HepG2 (cell line): ENCODE results near the gene PREX1. TPM values are rescaled to one million over a fixed set of nuclear protein-coding genes. Genes with fewer than 3 reads are reported as not detected.

ENCODE experiments used
- ATAC-seq: fragments of 200-7000 bp; cut with Tn5 transposase; 3 replicates; pipeline ENCODE4 v1.9.1; 2020; ENCODE audit warnings: mild to moderate bottlenecking, moderate library complexity
- BruUV-seq: library from RNA; stranded (reverse); fragments of 400-500 nt; replicated peaks from 2 replicates; lab custom pipeline; 2021; lab: Mats Ljungman, UMichigan
- CTCF ChIA-PET: fragments of 300-600 bp; formaldehyde crosslinking; extraction: SDS; loops from one replicate; lab custom pipeline; 2021; ENCODE audit warnings: low total read pairs, inconsistent platforms, low intra/inter-chr PET ratio; lab: Yijun Ruan, JAX
- POLR2A ChIA-PET: fragments of 350-600 bp; sonication (Branson Sonifier 250); formaldehyde crosslinking; loops from one replicate; lab custom pipeline; 2020; ENCODE audit warnings: antibody characterized with exemption, inconsistent platforms; lab: Yijun Ruan, JAX
- DNase-seq: peaks from one replicate; pipeline ENCODE4 v3.0.0-alpha.2; 2015; ENCODE audit warnings: low spot score
- FAIRE-seq: peaks from 3 replicates; lab custom pipeline; 2011; peaks lifted over from hg19 to GRCh38; lab: Jason Lieb, UNC
- H2AFZ ChIP-seq: one replicate; pipeline ENCODE4 v1.6.1; 2011; ENCODE audit warnings: low read length, inconsistent platforms
- H3K27ac ChIP-seq: fragments of 300-600 bp; 3 replicates; pipeline ENCODE4 v1.8.0; 2011; ENCODE audit warnings: mixed run types, mild to moderate bottlenecking, mixed read lengths, low read length, inconsistent platforms; ENCODE audit not compliant: insufficient read depth; ENCODE audit errors: extremely low read length
- H3K27me3 ChIP-seq, 2 experiments: fragments of 200-600 bp in 1 of 2; 2 replicates in 1 of 2; 3 replicates in 1 of 2; pipeline versions ENCODE4 v1.6.0 to v1.8.0; 2011; ENCODE audit warnings: low read length in 2 of 2, mild to moderate bottlenecking in 2 of 2, moderate library complexity in 2 of 2, inconsistent platforms in 1 of 2; ENCODE audit not compliant: insufficient read depth in 2 of 2, control insufficient read depth in 1 of 2
- H3K36me3 ChIP-seq, 2 experiments: fragments of 200-600 bp in 1 of 2; replicated peaks in 1 of 2; 2 replicates in 1 of 2; 3 replicates in 1 of 2; pipeline versions ENCODE4 v1.5.1 to v1.8.0; 2011; ENCODE audit warnings: low read length in 2 of 2, inconsistent platforms in 1 of 2; ENCODE audit not compliant: insufficient read depth in 2 of 2, control insufficient read depth in 1 of 2
- H3K4me1 ChIP-seq: 2 replicates; pipeline ENCODE4 v1.5.1; 2012; ENCODE audit warnings: low read length, inconsistent platforms; ENCODE audit not compliant: insufficient read depth
- H3K4me2 ChIP-seq: 2 replicates; pipeline ENCODE4 v1.6.0; 2011; ENCODE audit warnings: low read depth, low read length, inconsistent platforms
- H3K4me3 ChIP-seq, 3 experiments: fragments of 200-600 bp in 1 of 3; sonication (generic), shearing (Covaris generic) in 1 of 3; replicated peaks in 1 of 3; 2 replicates each; pipeline ENCODE4 v1.5.1; 2011 to 2016; ENCODE audit warnings: low read length in 3 of 3, inconsistent platforms in 2 of 3, low read depth in 2 of 3, mild to moderate bottlenecking in 2 of 3, control low read depth in 1 of 3, mixed read lengths in 1 of 3; ENCODE audit not compliant: insufficient read depth in 1 of 3
- H3K79me2 ChIP-seq: one replicate; pipeline ENCODE4 v1.6.1; 2011; ENCODE audit warnings: low read length, inconsistent platforms; ENCODE audit not compliant: insufficient read depth
- H3K9ac ChIP-seq: 2 replicates; pipeline ENCODE4 v1.6.0; 2011; ENCODE audit warnings: mild to moderate bottlenecking, low read depth, low read length, inconsistent platforms; ENCODE audit not compliant: insufficient read depth
- H3K9me3 ChIP-seq: 2 replicates; pipeline ENCODE4 v1.5.1; 2012; ENCODE audit warnings: mild to moderate bottlenecking, low read length
- H4K20me1 ChIP-seq: 2 replicates; pipeline ENCODE4 v1.6.0; 2011; ENCODE audit warnings: inconsistent platforms, mild to moderate bottlenecking, low read length, moderate library complexity; ENCODE audit not compliant: insufficient read depth
- CEBPG ChIP-seq: IDR thresholded peaks from 2 replicates; pipeline ENCODE4 v1.6.1; 2016
- TARDBP ChIP-seq: sonication (generic); formaldehyde crosslinking; IDR thresholded peaks from 2 replicates; pipeline ENCODE4 v1.8.0; 2022; ENCODE audit warnings: mild to moderate bottlenecking, missing genetic modification reagents
- ZC3H13 ChIP-seq: sonication (generic); formaldehyde crosslinking; IDR thresholded peaks from 2 replicates; pipeline ENCODE4 v1.8.1; 2023; ENCODE audit warnings: mild to moderate bottlenecking, missing genetic modification reagents, moderate library complexity
- ZFAT ChIP-seq: sonication (generic); formaldehyde crosslinking; conservative IDR thresholded peaks from 2 replicates; pipeline ENCODE4 v1.8.1; 2023; ENCODE audit warnings: missing genetic modification reagents, inconsistent platforms
- ZNF556 ChIP-seq: sonication (generic); formaldehyde crosslinking; IDR thresholded peaks from 2 replicates; pipeline ENCODE4 v1.4.0; 2020; ENCODE audit warnings: mild to moderate bottlenecking, missing genetic modification reagents, borderline replicate concordance
- WGBS: methylation state at CpG from one replicate; pipeline ENCODE4 v1.1.6; 2017; ENCODE audit warnings: low lambda C conversion rate; 5-methylcytosine and 5-hydroxymethylcytosine counted together
- in situ Hi-C: cut with HindIII; loops from 2 replicates; pipeline ENCODE4 v1.10.0; 2017; ENCODE audit warnings: low pct_unique_long_range_greater_than_20kb; ENCODE audit not compliant: extremely low pct_ligation_motif_present
- intact Hi-C: fragments of 100-400 bp; cut with micrococcal nuclease; formaldehyde crosslinking; loops from one replicate; pipeline ENCODE4 v1.10.0; 2022; ENCODE audit not compliant: unreplicated experiment
- polyA plus RNA-seq, 8 experiments: library from polyadenylated mRNA; depleted of rRNA in 3 of 8; stranded (reverse) in 7 of 8; unstranded in 1 of 8; fragments of >200 nt; fragmentation: Illumina TruSeq in 4 of 8; extraction: Trizol in 4 of 8; gene quantifications; 2 replicates each; pipeline versions ENCODE4 v1.2.1 to v1.2.3, GENCODE V29; 2011 to 2016; ENCODE audit warnings: low read depth in 4 of 8, missing spikeins in 1 of 8, mixed read lengths in 1 of 8; ENCODE audit not compliant: insufficient read depth in 1 of 8
- total RNA-seq, 5 experiments: library from RNA; depleted of rRNA; stranded (reverse); fragments of >200 nt; fragmentation: Illumina TruSeq; extraction: Trizol; gene quantifications; 2 replicates each; pipeline ENCODE4 v1.2.3, GENCODE V29; 2016; ENCODE audit warnings: low read depth in 1 of 5
- TF ChIP-seq, protein P1 (sequence below): sonication (generic); formaldehyde crosslinking; IDR thresholded peaks from one replicate; pipeline ENCODE4 v1.5.1; 2020; ENCODE audit warnings: mild to moderate bottlenecking, missing genetic modification reagents; ENCODE audit errors: not compliant biosample characterization
- TF ChIP-seq, protein P2 (sequence below): sonication (generic); formaldehyde crosslinking; IDR thresholded peaks from 2 replicates; pipeline ENCODE4 v1.5.1; 2020; ENCODE audit warnings: mild to moderate bottlenecking, missing genetic modification reagents
- TF ChIP-seq, protein P3 (sequence below): sonication (generic); formaldehyde crosslinking; IDR thresholded peaks from 2 replicates; pipeline ENCODE4 v1.4.0; 2020; ENCODE audit warnings: missing genetic modification reagents
- TF ChIP-seq, protein P4 (sequence below): sonication (generic); formaldehyde crosslinking; IDR thresholded peaks from 2 replicates; pipeline ENCODE4 v1.9.0; 2021; ENCODE audit warnings: missing genetic modification reagents, borderline replicate concordance

The PREX1 gene
- total and polyA plus RNA-seq, 2 of the 13 experiments (the other 11 are each of a cell fraction or from before 2014, with no cell fraction given): 0.02 to 0.04 TPM

DNA sequence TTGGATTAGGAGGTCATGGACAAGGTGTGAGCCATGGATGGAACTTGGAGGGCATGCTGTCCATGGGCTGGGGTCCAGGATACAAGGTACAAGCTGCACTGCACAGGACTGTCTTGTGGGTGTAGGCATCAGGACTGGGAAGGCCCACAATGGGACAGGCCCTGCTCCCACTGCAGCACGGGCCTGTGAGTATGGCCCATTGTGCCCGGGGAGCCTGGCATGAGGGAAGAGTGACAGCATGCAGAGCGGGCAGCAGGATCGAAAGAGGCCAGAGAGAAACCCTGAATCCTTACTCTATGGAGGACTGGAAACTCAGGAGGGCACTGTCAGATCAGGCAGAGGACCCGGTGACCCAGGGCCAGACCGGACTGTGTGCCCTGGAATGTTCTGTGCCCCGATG, 211.3 kb downstream of the PREX1 start:
- no peak for FAIRE-seq
- intact Hi-C loops (no loop called here), in situ Hi-C loops (loop anchor here (25.0 kb wide), 1 partner anchor 204 kb away; no protein-coding TSS in a partner anchor)
- CTCF ChIA-PET: no interaction called here
- Histone ChIP-seq H3K4me3 (no peak overlapping the region), H3K9me3 (no peaks in the 10 kb centered on the region), H3K36me3 (no peaks in the 10 kb centered on the region), H3K9ac (no peak overlapping the region), H3K27ac (no peak overlapping the region), H3K4me2 (no peak overlapping the region), H3K4me1 (peaks cover 11% of the 10 kb centered on the region), H2AFZ (no peak overlapping the region), H4K20me1 (no peaks in the 10 kb centered on the region), H3K79me2 (no peaks in the 10 kb centered on the region), H3K27me3 (peaks cover 3 to 4% of the 10 kb centered on the region in 2 experiments; a peak in 3 of 5 replicates)
- POLR2A ChIA-PET: no interaction called here
- no peak for DNase-seq
- BruUV-seq: no TSS peak
- ATAC-seq: no peak
- 24% methylated on average over 6 of the region's 7 CpGs for WGBS
- TF ChIP-seq ZFAT (no peak), ZC3H13 (no peak), CEBPG (no peak), TARDBP (CRISPR knock-in tag) (no peak), ZNF556 (no peak)
- TF ChIP-seq, protein P1, sequence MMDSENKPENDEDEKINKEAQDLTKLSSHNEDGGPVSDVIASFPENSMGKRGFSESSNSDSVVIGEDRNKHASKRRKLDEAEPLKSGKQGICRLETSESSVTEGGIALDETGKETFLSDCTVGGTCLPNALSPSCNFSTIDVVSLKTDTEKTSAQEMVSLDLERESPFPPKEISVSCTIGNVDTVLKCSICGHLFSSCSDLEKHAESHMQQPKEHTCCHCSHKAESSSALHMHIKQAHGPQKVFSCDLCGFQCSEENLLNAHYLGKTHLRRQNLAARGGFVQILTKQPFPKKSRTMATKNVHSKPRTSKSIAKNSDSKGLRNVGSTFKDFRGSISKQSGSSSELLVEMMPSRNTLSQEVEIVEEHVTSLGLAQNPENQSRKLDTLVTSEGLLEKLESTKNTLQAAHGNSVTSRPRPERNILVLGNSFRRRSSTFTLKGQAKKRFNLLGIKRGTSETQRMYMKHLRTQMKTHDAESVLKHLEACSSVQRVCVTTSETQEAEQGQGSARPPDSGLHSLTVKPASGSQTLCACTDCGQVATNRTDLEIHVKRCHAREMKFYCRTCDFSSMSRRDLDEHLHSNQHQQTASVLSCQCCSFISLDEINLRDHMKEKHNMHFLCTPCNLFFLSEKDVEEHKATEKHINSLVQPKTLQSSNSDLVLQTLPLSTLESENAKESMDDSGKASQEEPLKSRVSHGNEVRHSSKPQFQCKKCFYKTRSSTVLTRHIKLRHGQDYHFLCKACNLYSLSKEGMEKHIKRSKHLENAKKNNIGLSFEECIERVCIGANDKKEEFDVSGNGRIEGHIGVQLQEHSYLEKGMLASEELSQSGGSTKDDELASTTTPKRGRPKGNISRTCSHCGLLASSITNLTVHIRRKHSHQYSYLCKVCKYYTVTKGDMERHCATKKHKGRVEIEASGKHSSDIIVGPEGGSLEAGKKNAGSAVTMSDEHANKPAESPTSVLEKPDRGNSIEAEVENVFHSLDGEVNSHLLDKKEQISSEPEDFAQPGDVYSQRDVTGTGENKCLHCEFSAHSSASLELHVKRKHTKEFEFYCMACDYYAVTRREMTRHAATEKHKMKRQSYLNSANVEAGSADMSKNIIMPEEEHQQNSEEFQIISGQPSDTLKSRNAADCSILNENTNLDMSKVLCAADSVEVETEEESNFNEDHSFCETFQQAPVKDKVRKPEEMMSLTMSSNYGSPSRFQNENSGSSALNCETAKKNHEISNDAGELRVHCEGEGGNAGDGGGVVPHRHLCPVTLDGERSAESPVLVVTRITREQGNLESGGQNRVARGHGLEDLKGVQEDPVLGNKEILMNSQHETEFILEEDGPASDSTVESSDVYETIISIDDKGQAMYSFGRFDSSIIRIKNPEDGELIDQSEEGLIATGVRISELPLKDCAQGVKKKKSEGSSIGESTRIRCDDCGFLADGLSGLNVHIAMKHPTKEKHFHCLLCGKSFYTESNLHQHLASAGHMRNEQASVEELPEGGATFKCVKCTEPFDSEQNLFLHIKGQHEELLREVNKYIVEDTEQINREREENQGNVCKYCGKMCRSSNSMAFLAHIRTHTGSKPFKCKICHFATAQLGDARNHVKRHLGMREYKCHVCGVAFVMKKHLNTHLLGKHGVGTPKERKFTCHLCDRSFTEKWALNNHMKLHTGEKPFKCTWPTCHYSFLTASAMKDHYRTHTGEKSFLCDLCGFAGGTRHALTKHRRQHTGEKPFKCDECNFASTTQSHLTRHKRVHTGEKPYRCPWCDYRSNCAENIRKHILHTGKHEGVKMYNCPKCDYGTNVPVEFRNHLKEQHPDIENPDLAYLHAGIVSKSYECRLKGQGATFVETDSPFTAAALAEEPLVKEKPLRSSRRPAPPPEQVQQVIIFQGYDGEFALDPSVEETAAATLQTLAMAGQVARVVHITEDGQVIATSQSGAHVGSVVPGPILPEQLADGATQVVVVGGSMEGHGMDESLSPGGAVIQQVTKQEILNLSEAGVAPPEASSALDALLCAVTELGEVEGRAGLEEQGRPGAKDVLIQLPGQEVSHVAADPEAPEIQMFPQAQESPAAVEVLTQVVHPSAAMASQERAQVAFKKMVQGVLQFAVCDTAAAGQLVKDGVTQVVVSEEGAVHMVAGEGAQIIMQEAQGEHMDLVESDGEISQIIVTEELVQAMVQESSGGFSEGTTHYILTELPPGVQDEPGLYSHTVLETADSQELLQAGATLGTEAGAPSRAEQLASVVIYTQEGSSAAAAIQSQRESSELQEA: no peak
- TF ChIP-seq, protein P2, sequence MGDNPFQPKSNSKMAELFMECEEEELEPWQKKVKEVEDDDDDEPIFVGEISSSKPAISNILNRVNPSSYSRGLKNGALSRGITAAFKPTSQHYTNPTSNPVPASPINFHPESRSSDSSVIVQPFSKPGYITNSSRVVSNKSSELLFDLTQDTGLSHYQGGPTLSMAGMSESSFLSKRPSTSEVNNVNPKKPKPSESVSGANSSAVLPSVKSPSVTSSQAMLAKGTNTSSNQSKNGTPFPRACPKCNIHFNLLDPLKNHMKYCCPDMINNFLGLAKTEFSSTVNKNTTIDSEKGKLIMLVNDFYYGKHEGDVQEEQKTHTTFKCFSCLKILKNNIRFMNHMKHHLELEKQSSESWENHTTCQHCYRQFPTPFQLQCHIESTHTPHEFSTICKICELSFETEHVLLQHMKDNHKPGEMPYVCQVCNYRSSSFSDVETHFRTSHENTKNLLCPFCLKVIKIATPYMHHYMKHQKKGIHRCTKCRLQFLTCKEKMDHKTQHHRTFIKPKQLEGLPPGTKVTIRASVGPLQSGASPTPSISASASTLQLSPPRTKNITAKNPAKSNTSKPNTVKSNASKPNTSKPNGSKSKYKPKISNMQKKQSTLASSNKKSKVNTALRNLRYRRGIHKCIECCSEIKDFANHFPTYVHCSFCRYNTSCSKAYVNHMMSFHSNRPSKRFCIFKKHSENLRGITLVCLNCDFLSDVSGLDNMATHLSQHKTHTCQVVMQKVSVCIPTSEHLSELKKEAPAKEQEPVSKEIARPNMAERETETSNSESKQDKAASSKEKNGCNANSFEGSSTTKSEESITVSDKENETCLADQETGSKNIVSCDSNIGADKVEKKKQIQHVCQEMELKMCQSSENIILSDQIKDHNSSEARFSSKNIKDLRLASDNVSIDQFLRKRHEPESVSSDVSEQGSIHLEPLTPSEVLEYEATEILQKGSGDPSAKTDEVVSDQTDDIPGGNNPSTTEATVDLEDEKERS: no peak
- TF ChIP-seq, protein P3, sequence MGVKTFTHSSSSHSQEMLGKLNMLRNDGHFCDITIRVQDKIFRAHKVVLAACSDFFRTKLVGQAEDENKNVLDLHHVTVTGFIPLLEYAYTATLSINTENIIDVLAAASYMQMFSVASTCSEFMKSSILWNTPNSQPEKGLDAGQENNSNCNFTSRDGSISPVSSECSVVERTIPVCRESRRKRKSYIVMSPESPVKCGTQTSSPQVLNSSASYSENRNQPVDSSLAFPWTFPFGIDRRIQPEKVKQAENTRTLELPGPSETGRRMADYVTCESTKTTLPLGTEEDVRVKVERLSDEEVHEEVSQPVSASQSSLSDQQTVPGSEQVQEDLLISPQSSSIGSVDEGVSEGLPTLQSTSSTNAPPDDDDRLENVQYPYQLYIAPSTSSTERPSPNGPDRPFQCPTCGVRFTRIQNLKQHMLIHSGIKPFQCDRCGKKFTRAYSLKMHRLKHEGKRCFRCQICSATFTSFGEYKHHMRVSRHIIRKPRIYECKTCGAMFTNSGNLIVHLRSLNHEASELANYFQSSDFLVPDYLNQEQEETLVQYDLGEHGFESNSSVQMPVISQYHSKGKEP: no peak
- TF ChIP-seq, protein P4, sequence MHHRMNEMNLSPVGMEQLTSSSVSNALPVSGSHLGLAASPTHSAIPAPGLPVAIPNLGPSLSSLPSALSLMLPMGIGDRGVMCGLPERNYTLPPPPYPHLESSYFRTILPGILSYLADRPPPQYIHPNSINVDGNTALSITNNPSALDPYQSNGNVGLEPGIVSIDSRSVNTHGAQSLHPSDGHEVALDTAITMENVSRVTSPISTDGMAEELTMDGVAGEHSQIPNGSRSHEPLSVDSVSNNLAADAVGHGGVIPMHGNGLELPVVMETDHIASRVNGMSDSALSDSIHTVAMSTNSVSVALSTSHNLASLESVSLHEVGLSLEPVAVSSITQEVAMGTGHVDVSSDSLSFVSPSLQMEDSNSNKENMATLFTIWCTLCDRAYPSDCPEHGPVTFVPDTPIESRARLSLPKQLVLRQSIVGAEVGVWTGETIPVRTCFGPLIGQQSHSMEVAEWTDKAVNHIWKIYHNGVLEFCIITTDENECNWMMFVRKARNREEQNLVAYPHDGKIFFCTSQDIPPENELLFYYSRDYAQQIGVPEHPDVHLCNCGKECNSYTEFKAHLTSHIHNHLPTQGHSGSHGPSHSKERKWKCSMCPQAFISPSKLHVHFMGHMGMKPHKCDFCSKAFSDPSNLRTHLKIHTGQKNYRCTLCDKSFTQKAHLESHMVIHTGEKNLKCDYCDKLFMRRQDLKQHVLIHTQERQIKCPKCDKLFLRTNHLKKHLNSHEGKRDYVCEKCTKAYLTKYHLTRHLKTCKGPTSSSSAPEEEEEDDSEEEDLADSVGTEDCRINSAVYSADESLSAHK (CRISPR knock-in tag): no peak
